AG10803 (cell line): ENCODE results near the gene CACNA2D1.

Experiments used
- DNase-seq: peaks from one replicate; pipeline ENCODE4 v3.0.0; 2010; ENCODE audit warnings: low read depth
- H3K4me3 ChIP-seq: 2 replicates; pipeline ENCODE4 v1.5.1; 2011; ENCODE audit warnings: mild to moderate bottlenecking, low read length, control low read depth
- CTCF ChIP-seq: conservative IDR thresholded peaks from 2 replicates; pipeline ENCODE4 v1.5.1; 2011; ENCODE audit warnings: mild to moderate bottlenecking, low read length, control low read depth, inconsistent platforms

CACNA2D1 gene

GRCh38 chr7:82029236-82029913 is 414.2 kb downstream of the CACNA2D1 start:
- DNase-seq: peak; percentile 51
- no peak for TF ChIP-seq CTCF

GRCh38 chr7:82028097-82028496 is 415.5 kb downstream of the CACNA2D1 start:
- no peak for DNase-seq
- no peak overlapping the region for H3K4me3 ChIP-seq
- no peak for TF ChIP-seq CTCF

More at GRCh38 chr7:82029236-82029913, 414.2 kb downstream of the CACNA2D1 start:
- H3K4me3 ChIP-seq: no peak overlapping the region

GRCh38 chr7:82021713-82022112 is 421.9 kb downstream of the CACNA2D1 start:
- no peak for TF ChIP-seq CTCF

GRCh38 chr7:82021036-82021435 is 422.5 kb downstream of the CACNA2D1 start:
- DNase-seq: no peak
- H3K4me3 ChIP-seq: no peak overlapping the region
- TF ChIP-seq CTCF: no peak

More at GRCh38 chr7:82021713-82022112, 421.9 kb downstream of the CACNA2D1 start:
- no peak overlapping the region for H3K4me3 ChIP-seq
- DNase-seq: no peak

GRCh38 chr7:82019551-82020475 is 423.8 kb downstream of the CACNA2D1 start:
- no peak overlapping the region for H3K4me3 ChIP-seq
- TF ChIP-seq CTCF: no peak
- DNase-seq: peak; percentile 19

- no peak for TF ChIP-seq CTCF
- DNase-seq: peak; percentile 80
Observed at GRCh38 chr7:82018226-82018625, 425.4 kb downstream of the CACNA2D1 start.

More at GRCh38 chr7:82018226-82018625, 425.4 kb downstream of the CACNA2D1 start:
- H3K4me3 ChIP-seq: no peak overlapping the region
